ENCODE measurements around the gene KCNJ2. TPM values are rescaled to one million over a fixed set of nuclear protein-coding genes. Genes with fewer than 3 reads are reported as not detected.

Gene KCNJ2
- polyA plus RNA-seq, 1 experiment: 1.2 TPM

DNA sequence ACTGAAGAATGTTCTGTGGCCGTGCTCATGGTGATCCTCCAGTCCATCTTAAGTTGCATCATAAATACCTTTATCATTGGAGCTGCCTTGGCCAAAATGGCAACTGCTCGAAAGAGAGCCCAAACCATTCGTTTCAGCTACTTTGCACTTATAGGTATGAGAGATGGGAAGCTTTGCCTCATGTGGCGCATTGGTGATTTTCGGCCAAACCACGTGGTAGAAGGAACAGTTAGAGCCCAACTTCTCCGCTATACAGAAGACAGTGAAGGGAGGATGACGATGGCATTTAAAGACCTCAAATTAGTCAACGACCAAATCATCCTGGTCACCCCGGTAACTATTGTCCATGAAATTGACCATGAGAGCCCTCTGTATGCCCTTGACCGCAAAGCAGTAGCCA, 36.8 kb upstream of the KCNJ2 start:
- no peaks in the 10 kb centered on the region for H3K27me3 ChIP-seq (ENCODE audit: control insufficient read depth, insufficient read depth, low read length)
- H3K4me3 ChIP-seq (ENCODE audit: low read depth, low read length): no peak overlapping the region
- TF ChIP-seq, protein P1, sequence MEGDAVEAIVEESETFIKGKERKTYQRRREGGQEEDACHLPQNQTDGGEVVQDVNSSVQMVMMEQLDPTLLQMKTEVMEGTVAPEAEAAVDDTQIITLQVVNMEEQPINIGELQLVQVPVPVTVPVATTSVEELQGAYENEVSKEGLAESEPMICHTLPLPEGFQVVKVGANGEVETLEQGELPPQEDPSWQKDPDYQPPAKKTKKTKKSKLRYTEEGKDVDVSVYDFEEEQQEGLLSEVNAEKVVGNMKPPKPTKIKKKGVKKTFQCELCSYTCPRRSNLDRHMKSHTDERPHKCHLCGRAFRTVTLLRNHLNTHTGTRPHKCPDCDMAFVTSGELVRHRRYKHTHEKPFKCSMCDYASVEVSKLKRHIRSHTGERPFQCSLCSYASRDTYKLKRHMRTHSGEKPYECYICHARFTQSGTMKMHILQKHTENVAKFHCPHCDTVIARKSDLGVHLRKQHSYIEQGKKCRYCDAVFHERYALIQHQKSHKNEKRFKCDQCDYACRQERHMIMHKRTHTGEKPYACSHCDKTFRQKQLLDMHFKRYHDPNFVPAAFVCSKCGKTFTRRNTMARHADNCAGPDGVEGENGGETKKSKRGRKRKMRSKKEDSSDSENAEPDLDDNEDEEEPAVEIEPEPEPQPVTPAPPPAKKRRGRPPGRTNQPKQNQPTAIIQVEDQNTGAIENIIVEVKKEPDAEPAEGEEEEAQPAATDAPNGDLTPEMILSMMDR (IDR thresholded peaks at IDR 0.05; ENCODE audit: insufficient read depth, low read depth, low read length): no peak
- CTCF ChIA-PET: interaction anchor here (1.0 to 1.2 kb wide), 3 partner anchors 11 to 564 kb away, joined by 3 read pairs; no protein-coding TSS in a partner anchor
- no peaks in the 10 kb centered on the region for H3K36me3 ChIP-seq (ENCODE audit: control insufficient read depth, insufficient read depth, low read length)
- DNase-seq (ENCODE audit: low read depth): no peak
- POLR2A ChIA-PET: no interaction called here

DNA sequence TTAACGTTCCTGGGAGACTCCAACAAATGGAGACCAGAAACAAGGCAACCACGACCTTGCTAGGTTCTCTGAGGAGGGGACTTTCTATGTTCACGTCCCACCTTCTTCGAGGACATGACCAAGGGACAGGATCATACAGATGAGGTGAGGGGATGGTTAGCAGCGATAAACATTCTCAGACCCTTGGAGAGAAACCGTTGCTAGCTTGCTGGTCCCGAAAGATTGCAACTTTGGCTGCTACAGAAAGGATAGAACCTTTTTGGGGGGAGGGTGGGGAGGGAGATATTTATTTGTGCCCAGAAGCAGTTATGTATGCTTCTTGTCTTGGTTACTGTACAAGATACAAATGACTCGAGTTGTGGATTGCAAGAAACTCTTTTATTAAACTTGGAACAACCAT, 35.3 kb upstream of the KCNJ2 start:
- H3K4me3 ChIP-seq (ENCODE audit: low read depth, low read length): no peak overlapping the region
- H3K27me3 ChIP-seq (ENCODE audit: control insufficient read depth, insufficient read depth, low read length): no peaks in the 10 kb centered on the region
- TF ChIP-seq, protein P1 (IDR thresholded peaks at IDR 0.05; ENCODE audit: insufficient read depth, low read depth, low read length): no peak
- ChIA-PET POLR2A (no interaction called here), CTCF (no interaction called here)
- DNase-seq (ENCODE audit: low read depth): no peak
- no peaks in the 10 kb centered on the region for H3K36me3 ChIP-seq (ENCODE audit: control insufficient read depth, insufficient read depth, low read length)

DNA sequence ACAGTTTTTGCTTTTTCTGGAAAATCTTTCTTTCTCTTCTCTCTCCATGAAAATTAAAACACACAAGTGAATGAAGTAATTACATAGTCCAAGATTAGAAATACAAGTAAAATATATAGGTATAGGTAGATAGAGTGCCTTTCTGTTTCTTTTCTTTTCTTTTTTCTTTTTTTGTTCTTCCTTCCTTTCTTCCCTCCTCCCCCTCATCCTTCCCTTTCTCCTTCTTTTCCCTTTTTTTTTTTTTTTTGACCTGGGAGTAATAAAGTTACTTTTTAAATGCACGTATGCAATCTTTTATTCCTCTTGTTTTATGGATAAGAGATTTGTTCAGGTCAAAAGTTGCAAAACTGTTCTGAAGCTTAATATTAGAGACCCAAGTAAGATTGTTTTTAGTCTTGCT, 34.6 kb upstream of the KCNJ2 start:
- TF ChIP-seq, protein P1 (IDR thresholded peaks at IDR 0.05; ENCODE audit: insufficient read depth, low read depth, low read length): no peak
- ChIA-PET CTCF (no interaction called here), POLR2A (no interaction called here)
- H3K27me3 ChIP-seq (ENCODE audit: control insufficient read depth, insufficient read depth, low read length): no peaks in the 10 kb centered on the region
- no peak overlapping the region for H3K4me3 ChIP-seq (ENCODE audit: low read depth, low read length)
- H3K36me3 ChIP-seq (ENCODE audit: control insufficient read depth, insufficient read depth, low read length): no peaks in the 10 kb centered on the region
- no peak for DNase-seq (ENCODE audit: low read depth)

DNA sequence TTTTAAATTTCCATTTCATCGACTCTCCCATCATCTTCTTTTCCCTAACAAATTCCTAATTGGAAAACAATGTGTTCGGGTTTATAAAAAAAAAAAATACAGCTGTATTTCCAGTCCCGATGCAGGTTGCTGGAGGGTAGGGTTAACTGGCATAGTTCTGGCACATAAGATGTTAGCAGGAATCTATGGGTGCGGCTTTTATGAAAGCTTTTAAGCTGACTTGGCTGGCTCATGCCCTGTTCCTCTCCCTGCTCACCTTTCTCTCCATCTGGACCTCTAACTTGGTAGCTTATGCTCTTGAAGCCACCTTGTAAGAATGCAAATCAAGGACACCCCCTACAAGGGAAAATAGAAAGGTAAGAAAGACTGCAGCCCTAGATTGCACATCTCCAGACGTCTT, 33.2 kb upstream of the KCNJ2 start:
- H3K36me3 ChIP-seq (ENCODE audit: control insufficient read depth, insufficient read depth, low read length): no peaks in the 10 kb centered on the region
- TF ChIP-seq, protein P1 (IDR thresholded peaks at IDR 0.05; ENCODE audit: insufficient read depth, low read depth, low read length): no peak
- DNase-seq (ENCODE audit: low read depth): no peak
- POLR2A ChIA-PET: no interaction called here
- no peak overlapping the region for H3K4me3 ChIP-seq (ENCODE audit: low read depth, low read length)
- no peaks in the 10 kb centered on the region for H3K27me3 ChIP-seq (ENCODE audit: control insufficient read depth, insufficient read depth, low read length)
- CTCF ChIA-PET: interaction anchor here (0.7 kb wide), 1 partner anchor 1091 kb away, joined by 4 read pairs; no protein-coding TSS in a partner anchor

DNA sequence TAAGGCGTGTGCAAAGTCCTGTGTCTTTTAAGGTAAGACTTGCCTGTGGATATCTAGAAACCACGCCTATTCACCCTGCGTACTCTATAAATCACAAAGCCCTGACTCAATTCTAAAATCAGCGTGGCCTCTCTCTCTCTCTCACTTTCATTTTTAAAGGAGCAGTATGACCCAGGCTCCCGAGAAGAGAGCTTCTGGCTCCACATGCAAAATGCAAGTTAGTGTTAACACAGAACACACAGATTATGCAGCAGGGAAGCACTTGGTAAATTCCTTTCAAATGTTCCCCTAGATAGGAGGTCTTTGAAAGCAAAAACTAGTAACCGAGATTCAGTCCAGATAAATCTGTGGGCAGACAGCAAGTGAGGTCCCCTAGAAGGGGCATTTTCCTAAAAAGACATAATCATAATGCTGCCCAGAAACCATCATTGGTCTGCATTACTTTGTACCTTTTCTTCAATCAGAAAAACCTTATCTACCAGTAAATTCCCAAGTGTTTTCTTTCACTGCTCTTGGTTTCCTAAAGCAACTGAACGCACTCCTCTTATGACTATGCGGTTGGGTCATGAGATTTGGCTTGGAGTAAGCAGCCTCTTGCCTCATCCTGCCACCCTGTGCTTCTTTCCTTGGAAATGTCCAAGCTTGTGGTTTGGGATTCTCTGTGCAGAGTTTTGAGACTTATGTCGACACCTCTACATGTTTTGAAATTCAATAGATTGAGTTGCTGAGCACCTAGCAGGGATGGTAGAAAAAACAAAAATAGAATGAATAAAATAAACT, 31.7 kb upstream of the KCNJ2 start:
- ChIA-PET POLR2A (no interaction called here), CTCF (interaction anchor here (1.2 to 1.4 kb wide), 2 partner anchors 528 to 530 kb away, joined by 3 to 5 read pairs; no protein-coding TSS in a partner anchor)
- TF ChIP-seq, protein P1 (IDR thresholded peaks at IDR 0.05; ENCODE audit: insufficient read depth, low read depth, low read length): no peak
- DNase-seq (ENCODE audit: low read depth): peak; percentile 44
- H3K36me3 ChIP-seq (ENCODE audit: control insufficient read depth, insufficient read depth, low read length): no peaks in the 10 kb centered on the region
- no peaks in the 10 kb centered on the region for H3K27me3 ChIP-seq (ENCODE audit: control insufficient read depth, insufficient read depth, low read length)
- H3K4me3 ChIP-seq (ENCODE audit: low read depth, low read length): peak overlapping the region; percentile 26

Measured in BJ (cell line).